Body of pancreas (tissue), 4 donors: Measurements from ENCODE around the gene MDM1. TPM values are rescaled to one million over a fixed set of nuclear protein-coding genes. Genes with fewer than 3 reads are reported as not detected.

Experiments
- ATAC-seq: fragments of 150-250 bp; one replicate; pipeline ENCODE4 v1.9.1; 2016
- DNase-seq, 4 donors: peaks; one replicate each; pipeline ENCODE4 v3.0.0-alpha.2; 2019
- H3K27ac ChIP-seq, 4 donors: fragments of 200-600 bp; sonication (generic); 1 replicate in 3 of 4; 2 replicates in 1 of 4; pipeline versions ENCODE4 v1.5.1 to v1.6.1; 2016 to 2019; ENCODE audit warnings: mild to moderate bottlenecking in 1 of 4, mixed read lengths in 1 of 4, moderate library complexity in 1 of 4
- H3K27me3 ChIP-seq, 2 donors: fragments of 200-600 bp; sonication (generic); one replicate each; pipeline ENCODE4 v1.6.0; 2016; ENCODE audit warnings: mild to moderate bottlenecking in 1 of 2
- H3K36me3 ChIP-seq, 2 donors: fragments of 200-600 bp; sonication (generic); replicated peaks in 1 of 2; 2 replicates each; pipeline ENCODE4 v1.5.1; 2016; ENCODE audit warnings: low read depth in 2 of 2; ENCODE audit not compliant: insufficient read depth in 1 of 2
- H3K4me1 ChIP-seq: fragments of 200-600 bp; sonication (generic); one replicate; pipeline ENCODE4 v1.6.0; 2016
- H3K4me3 ChIP-seq, 2 donors: fragments of 200-600 bp; sonication (generic); 1 replicate in 1 of 2; 2 replicates in 1 of 2; pipeline ENCODE4 v1.5.1; 2016 to 2019
- H3K9me3 ChIP-seq, 3 donors: fragments of 200-600 bp; sonication (generic); 1 replicate in 2 of 3; 2 replicates in 1 of 3; pipeline ENCODE4 v1.5.1; 2016
- CTCF ChIP-seq, 7 experiments: fragments of 450-650 bp in 4 of 7; fragments of 200-600 bp in 3 of 7; sonication (generic) in 3 of 7; IDR thresholded peaks; one replicate each; pipeline ENCODE4 v1.5.1; 2016 to 2019; ENCODE audit warnings: antibody characterized with exemption in 7 of 7
- POLR2A ChIP-seq, 3 donors: fragments of 450-650 bp; IDR thresholded peaks; one replicate each; pipeline ENCODE4 v1.6.1; 2016; ENCODE audit warnings: antibody characterized with exemption in 3 of 3, mild to moderate bottlenecking in 2 of 3
- WGBS, 2 donors: methylation state at CpG; one replicate each; pipeline ENCODE4 v1.1.5; 2017; 5-methylcytosine and 5-hydroxymethylcytosine counted together
- intact Hi-C: fragments of 100-400 bp; cut with DNase I; formaldehyde crosslinking; loops from one replicate; pipeline ENCODE4 v1.15.1; 2023
- total RNA-seq, 2 donors: library from RNA; depleted of rRNA; stranded (reverse); fragments of >200 nt; gene quantifications; one replicate each; pipeline ENCODE4 v1.1.0, GENCODE V29; 2016

The MDM1 gene
- total RNA-seq, 2 donors from 2014 or later, result 6.0 to 10.9 TPM

GRCh38 chr12:68370006-68370590 lies 37.9 kb upstream of the MDM1 start:
- Histone ChIP-seq H3K9me3 (no peaks in the 10 kb centered on the region), H3K4me1 (peaks cover 4% of the 10 kb centered on the region), H3K27me3 (no peaks in the 10 kb centered on the region), H3K27ac (no peak overlapping the region), H3K36me3 (no peaks in the 10 kb centered on the region), H3K4me3 (no peak overlapping the region)
- TF ChIP-seq CTCF (IDR thresholded peaks at IDR 0.05), result no peak
- no peak for TF ChIP-seq POLR2A (IDR thresholded peaks at IDR 0.05)
- DNase-seq (no peak), ATAC-seq (no peak)
- intact Hi-C loops, result no loop called here
- 67 to 75% methylated on average over 8 of the region's 8 CpGs for WGBS, 2 donors

GRCh38 chr12:68368327-68368726 lies 36.2 kb upstream of the MDM1 start:
- intact Hi-C loops, result no loop called here
- TF ChIP-seq CTCF (IDR thresholded peaks at IDR 0.05), result no peak

GRCh38 chr12:68367903-68368302 lies 35.7 kb upstream of the MDM1 start:
- no peaks in the 10 kb centered on the region for H3K27me3 ChIP-seq
- no peaks in the 10 kb centered on the region for H3K36me3 ChIP-seq
- intact Hi-C loops, result no loop called here
- no peak overlapping the region for H3K4me3 ChIP-seq
- no peak overlapping the region for H3K27ac ChIP-seq
- H3K4me1 ChIP-seq, result peaks cover 4% of the 10 kb centered on the region
- H3K9me3 ChIP-seq, result no peaks in the 10 kb centered on the region
- DNase-seq, result no peak
- WGBS, 2 donors, result 63 to 70% methylated on average over 2 of the region's 2 CpGs
- no peak for TF ChIP-seq CTCF (IDR thresholded peaks at IDR 0.05)
- no peak for TF ChIP-seq POLR2A (IDR thresholded peaks at IDR 0.05)
- no peak for ATAC-seq

More at GRCh38 chr12:68368327-68368726, 36.2 kb upstream of the MDM1 start:
- DNase-seq (no peak), ATAC-seq (no peak)
- no peaks in the 10 kb centered on the region for H3K36me3 ChIP-seq
- H3K27ac ChIP-seq, result no peak overlapping the region
- peaks cover 4% of the 10 kb centered on the region for H3K4me1 ChIP-seq
- H3K4me3 ChIP-seq, result no peak overlapping the region
- H3K27me3 ChIP-seq, result no peaks in the 10 kb centered on the region
- 66 to 72% methylated on average over 2 of the region's 2 CpGs for WGBS, 2 donors
- no peaks in the 10 kb centered on the region for H3K9me3 ChIP-seq

GRCh38 chr12:68367116-68367515 lies 35.0 kb upstream of the MDM1 start:
- TF ChIP-seq POLR2A (IDR thresholded peaks at IDR 0.05) (no peak), CTCF (IDR thresholded peaks at IDR 0.05) (no peak)
- Histone ChIP-seq H3K9me3 (no peaks in the 10 kb centered on the region), H3K27me3 (no peaks in the 10 kb centered on the region), H3K4me3 (no peak overlapping the region), H3K36me3 (no peaks in the 10 kb centered on the region), H3K27ac (no peak overlapping the region), H3K4me1 (peaks cover 4% of the 10 kb centered on the region)
- no peak for ATAC-seq
- WGBS, 2 donors, result 38 to 75% methylated on average over 1 of the region's 1 CpG
- intact Hi-C loops, result no loop called here
- DNase-seq, result no peak
